B cell (primary cell): ENCODE measurements around the gene HDHD2.

Experiments used
- CTCF ChIP-seq: fragments of 200-600 bp; IDR thresholded peaks from one replicate; pipeline ENCODE4 v1.8.0; 2022; ENCODE audit warnings: antibody characterized with exemption, mild to moderate bottlenecking
- EZH2 ChIP-seq: IDR thresholded peaks from 2 replicates; pipeline ENCODE4 v1.6.1; 2012; ENCODE audit warnings: borderline replicate concordance, low read depth, mild to moderate bottlenecking, moderate library complexity, low read length; ENCODE audit not compliant: insufficient read depth, poor library complexity, severe bottlenecking

- TF ChIP-seq EZH2: no peak
- TF ChIP-seq CTCF: no peak
Measured at GRCh38 chr18:47075098-47075883, 75.0 kb downstream of the HDHD2 start.
